Stimulated activated naive CD4-positive, alpha-beta T cell (primary cell): Measurements from ENCODE around the gene NFATC2.
"Not testable (repeated sequence)": the region's sequence is repeated elsewhere in the genome, so short reads cannot be mapped to it uniquely, and the experiment has no call there.

Experiments used
- DNase-seq, 6 experiments: peaks; one replicate each; lab custom pipeline; 2025; lab: John Stamatoyannopoulos, UW

Gene NFATC2

GRCh38 chr20:51494241-51495110 lies 48.0 kb downstream of the NFATC2 start:
- DNase-seq = peak; percentile 15 to 70 (median 50)

- DNase-seq = peak in 2 of 6 experiments; percentile 9 to 19
Measured at GRCh38 chr20:51493346-51493791, 49.1 kb downstream of the NFATC2 start.

- peak in 1 of 6 experiments; percentile 21 for DNase-seq
Measured at GRCh38 chr20:51492167-51493092, 50.1 kb downstream of the NFATC2 start.

GRCh38 chr20:51491393-51491792 lies 51.1 kb downstream of the NFATC2 start:
- DNase-seq = no peak

- DNase-seq = no peak
Measured at GRCh38 chr20:51490635-51491034, 51.9 kb downstream of the NFATC2 start.

GRCh38 chr20:51489611-51490010 lies 52.9 kb downstream of the NFATC2 start:
- no peak for DNase-seq

- DNase-seq = no peak
Measured at GRCh38 chr20:51488331-51488730, 54.2 kb downstream of the NFATC2 start.

GRCh38 chr20:51487565-51488268 lies 54.8 kb downstream of the NFATC2 start:
- no peak for DNase-seq

- DNase-seq = no peak
Measured at GRCh38 chr20:51487076-51487475, 55.4 kb downstream of the NFATC2 start.

- DNase-seq = no peak
Measured at GRCh38 chr20:51486197-51487005, 56.1 kb downstream of the NFATC2 start.

GRCh38 chr20:51484831-51485230 lies 57.7 kb downstream of the NFATC2 start:
- DNase-seq = no peak

GRCh38 chr20:51484141-51484815 lies 58.2 kb downstream of the NFATC2 start:
- DNase-seq = no peak

- no peak for DNase-seq
Measured at GRCh38 chr20:51482836-51483473, 59.6 kb downstream of the NFATC2 start.

- DNase-seq = peak in 5 of 6 experiments; percentile 18 to 22 (median 18)
Measured at GRCh38 chr20:51481341-51481914, 61.1 kb downstream of the NFATC2 start.

- no peak for DNase-seq
Measured at GRCh38 chr20:51480507-51481270, 61.8 kb downstream of the NFATC2 start.

GRCh38 chr20:51476106-51476505 lies 66.4 kb downstream of the NFATC2 start:
- DNase-seq = not testable (repeated sequence)

GRCh38 chr20:51473771-51474170 lies 68.7 kb downstream of the NFATC2 start:
- no peak for DNase-seq

- no peak for DNase-seq
Measured at GRCh38 chr20:51473256-51473655, 69.3 kb downstream of the NFATC2 start.

GRCh38 chr20:51470907-51471411 lies 71.6 kb downstream of the NFATC2 start:
- DNase-seq = no peak
